ENCODE measurements around the gene HMCES. TPM values are rescaled to one million over a fixed set of nuclear protein-coding genes. Genes with fewer than 3 reads are reported as not detected.

Gene HMCES
- total and polyA plus RNA-seq, 2 of the 13 experiments (the other 11 are each of a cell fraction or from before 2014, with no cell fraction given), result 16.1 to 37.5 TPM

DNA sequence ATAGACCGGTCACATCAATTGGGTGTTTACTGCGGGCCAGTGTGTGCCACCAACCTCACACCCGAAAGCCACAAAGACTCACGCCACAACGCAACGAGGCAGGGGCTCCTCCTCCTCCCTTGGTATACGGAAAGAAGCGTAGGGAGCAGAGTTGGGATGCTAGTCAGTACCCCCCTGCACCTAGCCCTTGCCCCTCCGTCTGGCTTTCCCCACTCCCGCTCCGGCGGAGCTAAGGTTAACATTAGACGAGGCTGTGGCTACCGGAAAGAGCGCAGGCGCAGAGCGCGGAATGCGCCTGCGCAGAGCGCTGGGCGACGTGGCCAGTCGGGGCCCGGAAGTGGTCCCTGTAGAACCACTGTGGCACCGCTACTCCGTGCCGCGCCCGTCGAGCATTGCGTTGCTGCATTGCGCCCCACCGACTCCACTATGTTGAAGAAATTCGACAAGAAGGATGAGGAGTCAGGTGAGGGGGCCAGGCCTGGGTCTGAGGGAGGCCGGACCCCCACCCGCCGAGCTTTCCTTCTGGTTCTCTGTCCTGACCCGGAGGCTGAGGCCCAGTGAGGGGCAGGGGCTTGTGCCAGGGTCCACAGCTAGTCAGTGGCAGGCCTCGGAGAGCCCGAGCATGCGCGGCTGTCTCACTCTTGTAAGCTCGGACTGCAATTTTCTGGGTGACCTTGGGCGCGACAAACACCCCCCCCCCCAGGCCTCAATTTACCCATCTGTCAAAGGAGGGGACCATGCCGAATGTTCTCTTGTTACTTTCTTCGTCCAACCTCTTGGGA is 29.2 kb upstream of the HMCES start, which contains the start of gene COPG1 (continued):
- TF ChIP-seq, protein P1, sequence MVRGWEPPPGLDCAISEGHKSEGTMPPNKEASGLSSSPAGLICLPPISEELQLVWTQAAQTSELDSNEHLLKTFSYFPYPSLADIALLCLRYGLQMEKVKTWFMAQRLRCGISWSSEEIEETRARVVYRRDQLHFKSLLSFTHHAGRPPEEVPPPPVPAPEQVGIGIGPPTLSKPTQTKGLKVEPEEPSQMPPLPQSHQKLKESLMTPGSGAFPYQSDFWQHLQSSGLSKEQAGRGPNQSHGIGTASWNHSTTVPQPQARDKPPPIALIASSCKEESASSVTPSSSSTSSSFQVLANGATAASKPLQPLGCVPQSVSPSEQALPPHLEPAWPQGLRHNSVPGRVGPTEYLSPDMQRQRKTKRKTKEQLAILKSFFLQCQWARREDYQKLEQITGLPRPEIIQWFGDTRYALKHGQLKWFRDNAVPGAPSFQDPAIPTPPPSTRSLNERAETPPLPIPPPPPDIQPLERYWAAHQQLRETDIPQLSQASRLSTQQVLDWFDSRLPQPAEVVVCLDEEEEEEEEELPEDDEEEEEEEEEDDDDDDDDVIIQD (CRISPR knock-in tag; IDR thresholded peaks at IDR 0.05; ENCODE audit: low read depth), result no peak
- TF ChIP-seq ZNF558 (CRISPR knock-in tag; IDR thresholded peaks at IDR 0.05; ENCODE audit: borderline replicate concordance) (no peak; the same call in 1 of the 2 replicates), PLRG1 (conservative IDR thresholded peaks at IDR 0.05) (no peak), ZNF264 (CRISPR knock-in tag; IDR thresholded peaks at IDR 0.05) (no peak), SKIL (CRISPR knock-in tag; IDR thresholded peaks at IDR 0.05; ENCODE audit: borderline replicate concordance) (no peak; the same call in 1 of the 2 replicates), SOX5 (CRISPR knock-in tag; IDR thresholded peaks at IDR 0.05; ENCODE audit: borderline replicate concordance) (peak; percentile 12; the same call in 1 of the 2 replicates), ZNF543 (CRISPR knock-in tag; IDR thresholded peaks at IDR 0.05) (0 out of 2 replicates have a peak, but pooled peaks have one; percentile 18), CSRNP1 (CRISPR knock-in tag; IDR thresholded peaks at IDR 0.05) (no peak), POLR2AphosphoS2 (IDR thresholded peaks at IDR 0.05; ENCODE audit: low read depth, low read length) (no peak), FOXA3 (CRISPR knock-in tag; IDR thresholded peaks at IDR 0.05) (peak; percentile 22), GLMP (CRISPR knock-in tag; IDR thresholded peaks at IDR 0.05; ENCODE audit: borderline replicate concordance) (no peak), ELF1 (CRISPR knock-in tag; IDR thresholded peaks at IDR 0.05) (peak; percentile 97), SAFB2 (CRISPR knock-in tag; IDR thresholded peaks at IDR 0.05; ENCODE audit: borderline replicate concordance, low read depth) (no peak), MYPOP (CRISPR knock-in tag; IDR thresholded peaks at IDR 0.05) (peak; percentile 70), ZNF776 (CRISPR knock-in tag; IDR thresholded peaks at IDR 0.05) (no peak; the same call in 1 of the 2 replicates), ZNF44 (CRISPR knock-in tag; IDR thresholded peaks at IDR 0.05) (no peak), MIER2 (CRISPR knock-in tag; IDR thresholded peaks at IDR 0.05) (no peak), ZNF7 (CRISPR knock-in tag; IDR thresholded peaks at IDR 0.05) (no peak), SMYD3 (CRISPR knock-in tag; IDR thresholded peaks at IDR 0.05) (no peak)
- TF ChIP-seq, protein P2, sequence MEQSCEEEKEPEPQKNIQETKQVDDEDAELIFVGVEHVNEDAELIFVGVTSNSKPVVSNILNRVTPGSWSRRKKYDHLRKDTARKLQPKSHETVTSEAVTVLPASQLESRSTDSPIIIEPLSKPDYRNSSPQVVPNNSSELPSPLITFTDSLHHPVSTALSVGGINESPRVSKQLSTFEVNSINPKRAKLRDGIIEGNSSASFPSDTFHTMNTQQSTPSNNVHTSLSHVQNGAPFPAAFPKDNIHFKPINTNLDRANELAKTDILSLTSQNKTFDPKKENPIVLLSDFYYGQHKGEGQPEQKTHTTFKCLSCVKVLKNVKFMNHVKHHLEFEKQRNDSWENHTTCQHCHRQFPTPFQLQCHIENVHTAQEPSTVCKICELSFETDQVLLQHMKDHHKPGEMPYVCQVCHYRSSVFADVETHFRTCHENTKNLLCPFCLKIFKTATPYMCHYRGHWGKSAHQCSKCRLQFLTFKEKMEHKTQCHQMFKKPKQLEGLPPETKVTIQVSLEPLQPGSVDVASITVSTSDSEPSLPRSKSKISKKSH (CRISPR knock-in tag; IDR thresholded peaks at IDR 0.05; ENCODE audit: borderline replicate concordance), result peak; percentile 44; the same call in 1 of the 2 replicates
